ENCODE results near the gene HIF1A. TPM values are rescaled to one million over a fixed set of nuclear protein-coding genes. Genes with fewer than 3 reads are reported as not detected.

HIF1A gene
- total and polyA plus RNA-seq, 2 donors (not counting 3 experiments of a cell fraction or from before 2014, with no cell fraction given): 58.3 to 179 TPM

DNA sequence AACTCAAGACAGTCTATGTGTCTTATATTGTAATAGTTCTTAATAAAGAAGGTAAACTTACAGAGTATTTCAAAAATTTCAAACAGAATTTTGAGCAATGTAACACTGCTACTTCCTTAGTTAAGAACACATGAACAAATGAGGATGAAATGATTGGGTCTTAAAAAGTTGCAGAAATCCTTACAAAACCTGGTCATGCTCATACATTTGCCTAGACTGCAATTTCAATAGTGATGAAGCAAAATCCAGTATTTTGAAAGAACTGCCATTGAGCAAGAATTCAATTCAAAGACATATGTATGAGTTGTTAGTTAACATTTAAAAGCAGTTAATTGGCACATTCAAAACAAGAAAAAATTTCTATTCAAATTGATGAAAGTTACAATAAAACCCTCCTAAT is 17.8 kb upstream of the HIF1A start:
- no peak for TF ChIP-seq JUN (IDR thresholded peaks at IDR 0.05; ENCODE audit: borderline replicate concordance, insufficient read depth, insufficient read length, low read depth)
- no peak for TF ChIP-seq GATA2 (IDR thresholded peaks at IDR 0.05; ENCODE audit: insufficient read depth, insufficient read length, low read depth, low read length)
- TF ChIP-seq FOS (IDR thresholded peaks at IDR 0.05; ENCODE audit: borderline replicate concordance, insufficient read depth, low read length): no peak
- no peak for TF ChIP-seq EZH2 (IDR thresholded peaks at IDR 0.05; ENCODE audit: borderline replicate concordance, low read depth, low read length, severe bottlenecking)
- no peak for TF ChIP-seq POLR2A (IDR thresholded peaks at IDR 0.05; ENCODE audit: low read depth, low read length)
- no peak for TF ChIP-seq CTCF (IDR thresholded peaks at IDR 0.05; ENCODE audit: extremely low read depth in 1 of 2, insufficient read depth in 1 of 2, low read depth in 1 of 2, low read length in 2 of 2)
- TF ChIP-seq POLR2AphosphoS5 (IDR thresholded peaks at IDR 0.05; ENCODE audit: insufficient read depth, low read depth, low read length): no peak
- no peak for TF ChIP-seq MYC (IDR thresholded peaks at IDR 0.05; ENCODE audit: low read depth, low read length)
- TF ChIP-seq MAX (IDR thresholded peaks at IDR 0.05; ENCODE audit: insufficient read depth, insufficient read length): no peak
- dilution Hi-C loops (cut with MboI; ENCODE audit: extremely low pct_ligation_motif_present, low sequenced_read_pairs): no loop called here
- H3K27ac ChIP-seq (ENCODE audit: insufficient read depth, low read depth, low read length): no peak overlapping the region
- no peak overlapping the region for H2AFZ ChIP-seq (ENCODE audit: low read depth, low read length)
- no peaks in the 10 kb centered on the region for H3K27me3 ChIP-seq (ENCODE audit: control insufficient read depth in 2 of 2, insufficient read depth in 2 of 2, low read length in 2 of 2)
- H3K4me1 ChIP-seq (ENCODE audit: control insufficient read depth, extremely low read depth, insufficient read depth, low read length): peaks cover 14% of the 10 kb centered on the region
- DNase-seq (ENCODE audit: low read depth, low spot score) (no peak), FAIRE-seq (no peak)
- intact Hi-C loops (cut with micrococcal nuclease): no loop called here
- H3K9me1 ChIP-seq (replicated peaks; ENCODE audit: control insufficient read depth, extremely low read depth, insufficient read depth, low read length): no peaks in the 10 kb centered on the region
- no peaks in the 10 kb centered on the region for H4K20me1 ChIP-seq (replicated peaks; ENCODE audit: control insufficient read depth, extremely low read depth, insufficient read depth, low read length)
- no TSS peak for BruUV-seq (replicated peaks)
- no peak overlapping the region for H3K9ac ChIP-seq (replicated peaks; ENCODE audit: extremely low read depth, insufficient read depth, low read length)
- H3K4me2 ChIP-seq (ENCODE audit: insufficient read depth, low read length): no peak overlapping the region
- H3K4me3 ChIP-seq (replicated peaks in 1 of 3; ENCODE audit: insufficient read depth in 1 of 3, low read depth in 1 of 3, low read length in 3 of 3): no peak overlapping the region
- H3K9me3 ChIP-seq (replicated peaks; ENCODE audit: control insufficient read depth, insufficient read depth, low read length): no peaks in the 10 kb centered on the region
- no peaks in the 10 kb centered on the region for H3K79me2 ChIP-seq (ENCODE audit: control insufficient read depth, insufficient read depth, low read length)
- ChIA-PET POLR2A (no interaction called here), CTCF (no interaction called here)
- H3K36me3 ChIP-seq (ENCODE audit: control insufficient read depth in 2 of 2, extremely low read depth in 1 of 2, insufficient read depth in 2 of 2, low read length in 2 of 2): no peaks in the 10 kb centered on the region
